ENCODE measurements around the gene SMKR1.

DNA sequence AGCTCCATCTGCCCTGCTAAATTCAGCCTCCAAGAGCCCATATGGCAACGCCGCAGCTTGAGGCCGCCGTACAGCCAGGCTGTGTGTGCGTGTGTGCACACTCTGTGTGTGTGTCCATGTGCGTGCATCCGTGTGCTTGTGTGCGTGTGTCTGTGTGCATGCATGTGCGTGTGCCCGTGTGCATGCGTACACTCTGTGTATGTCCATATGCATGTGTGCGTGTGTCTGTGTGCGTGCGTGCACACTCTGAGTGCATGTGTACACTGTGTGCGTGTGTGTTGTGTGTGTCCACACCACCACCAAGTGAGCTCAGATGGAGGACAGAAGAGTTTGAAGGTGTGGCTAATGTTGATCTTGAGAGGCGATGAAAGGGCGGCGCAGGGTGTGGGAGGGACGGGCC, 30.0 kb downstream of the SMKR1 start:
- TF ChIP-seq, protein P1, sequence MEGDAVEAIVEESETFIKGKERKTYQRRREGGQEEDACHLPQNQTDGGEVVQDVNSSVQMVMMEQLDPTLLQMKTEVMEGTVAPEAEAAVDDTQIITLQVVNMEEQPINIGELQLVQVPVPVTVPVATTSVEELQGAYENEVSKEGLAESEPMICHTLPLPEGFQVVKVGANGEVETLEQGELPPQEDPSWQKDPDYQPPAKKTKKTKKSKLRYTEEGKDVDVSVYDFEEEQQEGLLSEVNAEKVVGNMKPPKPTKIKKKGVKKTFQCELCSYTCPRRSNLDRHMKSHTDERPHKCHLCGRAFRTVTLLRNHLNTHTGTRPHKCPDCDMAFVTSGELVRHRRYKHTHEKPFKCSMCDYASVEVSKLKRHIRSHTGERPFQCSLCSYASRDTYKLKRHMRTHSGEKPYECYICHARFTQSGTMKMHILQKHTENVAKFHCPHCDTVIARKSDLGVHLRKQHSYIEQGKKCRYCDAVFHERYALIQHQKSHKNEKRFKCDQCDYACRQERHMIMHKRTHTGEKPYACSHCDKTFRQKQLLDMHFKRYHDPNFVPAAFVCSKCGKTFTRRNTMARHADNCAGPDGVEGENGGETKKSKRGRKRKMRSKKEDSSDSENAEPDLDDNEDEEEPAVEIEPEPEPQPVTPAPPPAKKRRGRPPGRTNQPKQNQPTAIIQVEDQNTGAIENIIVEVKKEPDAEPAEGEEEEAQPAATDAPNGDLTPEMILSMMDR (IDR thresholded peaks at IDR 0.05; ENCODE audit: insufficient read depth, low read length), result no peak
- TF ChIP-seq, protein P2, sequence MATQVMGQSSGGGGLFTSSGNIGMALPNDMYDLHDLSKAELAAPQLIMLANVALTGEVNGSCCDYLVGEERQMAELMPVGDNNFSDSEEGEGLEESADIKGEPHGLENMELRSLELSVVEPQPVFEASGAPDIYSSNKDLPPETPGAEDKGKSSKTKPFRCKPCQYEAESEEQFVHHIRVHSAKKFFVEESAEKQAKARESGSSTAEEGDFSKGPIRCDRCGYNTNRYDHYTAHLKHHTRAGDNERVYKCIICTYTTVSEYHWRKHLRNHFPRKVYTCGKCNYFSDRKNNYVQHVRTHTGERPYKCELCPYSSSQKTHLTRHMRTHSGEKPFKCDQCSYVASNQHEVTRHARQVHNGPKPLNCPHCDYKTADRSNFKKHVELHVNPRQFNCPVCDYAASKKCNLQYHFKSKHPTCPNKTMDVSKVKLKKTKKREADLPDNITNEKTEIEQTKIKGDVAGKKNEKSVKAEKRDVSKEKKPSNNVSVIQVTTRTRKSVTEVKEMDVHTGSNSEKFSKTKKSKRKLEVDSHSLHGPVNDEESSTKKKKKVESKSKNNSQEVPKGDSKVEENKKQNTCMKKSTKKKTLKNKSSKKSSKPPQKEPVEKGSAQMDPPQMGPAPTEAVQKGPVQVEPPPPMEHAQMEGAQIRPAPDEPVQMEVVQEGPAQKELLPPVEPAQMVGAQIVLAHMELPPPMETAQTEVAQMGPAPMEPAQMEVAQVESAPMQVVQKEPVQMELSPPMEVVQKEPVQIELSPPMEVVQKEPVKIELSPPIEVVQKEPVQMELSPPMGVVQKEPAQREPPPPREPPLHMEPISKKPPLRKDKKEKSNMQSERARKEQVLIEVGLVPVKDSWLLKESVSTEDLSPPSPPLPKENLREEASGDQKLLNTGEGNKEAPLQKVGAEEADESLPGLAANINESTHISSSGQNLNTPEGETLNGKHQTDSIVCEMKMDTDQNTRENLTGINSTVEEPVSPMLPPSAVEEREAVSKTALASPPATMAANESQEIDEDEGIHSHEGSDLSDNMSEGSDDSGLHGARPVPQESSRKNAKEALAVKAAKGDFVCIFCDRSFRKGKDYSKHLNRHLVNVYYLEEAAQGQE (IDR thresholded peaks at IDR 0.05; ENCODE audit: insufficient replicate concordance, low read depth), result no peak
- TF ChIP-seq POLR2AphosphoS5 (IDR thresholded peaks at IDR 0.05; ENCODE audit: low read depth) (no peak), SPI1 (IDR thresholded peaks at IDR 0.05; ENCODE audit: borderline replicate concordance, low read depth) (no peak), GABPA (IDR thresholded peaks at IDR 0.05; ENCODE audit: low read depth) (no peak)
